ENCODE data around the gene CALCOCO1.

DNA sequence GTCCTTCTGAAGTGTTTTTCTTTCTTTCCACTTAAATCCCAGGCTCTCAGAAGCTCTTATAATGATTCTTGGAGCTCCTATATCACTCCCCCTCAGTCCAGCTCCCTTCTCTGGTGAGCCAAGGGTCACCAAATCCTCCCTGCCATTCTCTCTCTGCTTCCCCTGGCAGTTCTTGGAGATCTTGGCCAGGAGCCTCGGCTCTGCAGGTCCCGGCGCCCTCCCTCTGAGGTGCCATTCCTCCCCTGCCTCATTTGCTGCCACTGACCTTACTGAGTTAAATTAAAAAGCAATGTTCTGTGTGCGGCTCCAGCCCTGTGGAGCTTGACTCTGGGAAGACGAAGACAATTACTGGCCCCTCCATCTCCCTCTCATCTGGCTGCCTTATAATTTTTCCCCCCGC lies 17.5 kb upstream of the CALCOCO1 start:
- TF ChIP-seq, protein P1, sequence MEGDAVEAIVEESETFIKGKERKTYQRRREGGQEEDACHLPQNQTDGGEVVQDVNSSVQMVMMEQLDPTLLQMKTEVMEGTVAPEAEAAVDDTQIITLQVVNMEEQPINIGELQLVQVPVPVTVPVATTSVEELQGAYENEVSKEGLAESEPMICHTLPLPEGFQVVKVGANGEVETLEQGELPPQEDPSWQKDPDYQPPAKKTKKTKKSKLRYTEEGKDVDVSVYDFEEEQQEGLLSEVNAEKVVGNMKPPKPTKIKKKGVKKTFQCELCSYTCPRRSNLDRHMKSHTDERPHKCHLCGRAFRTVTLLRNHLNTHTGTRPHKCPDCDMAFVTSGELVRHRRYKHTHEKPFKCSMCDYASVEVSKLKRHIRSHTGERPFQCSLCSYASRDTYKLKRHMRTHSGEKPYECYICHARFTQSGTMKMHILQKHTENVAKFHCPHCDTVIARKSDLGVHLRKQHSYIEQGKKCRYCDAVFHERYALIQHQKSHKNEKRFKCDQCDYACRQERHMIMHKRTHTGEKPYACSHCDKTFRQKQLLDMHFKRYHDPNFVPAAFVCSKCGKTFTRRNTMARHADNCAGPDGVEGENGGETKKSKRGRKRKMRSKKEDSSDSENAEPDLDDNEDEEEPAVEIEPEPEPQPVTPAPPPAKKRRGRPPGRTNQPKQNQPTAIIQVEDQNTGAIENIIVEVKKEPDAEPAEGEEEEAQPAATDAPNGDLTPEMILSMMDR (conservative IDR thresholded peaks at IDR 0.05; ENCODE audit: low read depth, low read length) = no peak
- TF ChIP-seq EZH2 (IDR thresholded peaks at IDR 0.05; ENCODE audit: low read length, unreplicated experiment) = no peak
